Thoracic aorta (tissue), 2 donors: ENCODE results near the gene DGCR2. TPM values are rescaled to one million over a fixed set of nuclear protein-coding genes. Genes with fewer than 3 reads are reported as not detected.

Experiments used
- ATAC-seq: fragments of 150-250 bp; one replicate; pipeline ENCODE4 v1.8.0; 2017; ENCODE audit warnings: low read depth; ENCODE audit not compliant: insufficient number of reproducible peaks, low FRiP score
- DNase-seq: peaks from one replicate; pipeline ENCODE4 v3.0.0-alpha.2; 2020; ENCODE audit warnings: low spot score
- H3K27ac ChIP-seq, 2 donors: fragments of 200-600 bp; sonication (generic); 1 replicate in 1 of 2; 2 replicates in 1 of 2; pipeline ENCODE4 v1.5.1; 2016; ENCODE audit warnings: mild to moderate bottlenecking in 2 of 2, moderate library complexity in 2 of 2
- H3K27me3 ChIP-seq: fragments of 200-600 bp; sonication (generic); replicated peaks from 2 replicates; pipeline ENCODE4 v1.6.0; 2016; ENCODE audit warnings: mild to moderate bottlenecking; ENCODE audit not compliant: insufficient read depth
- H3K36me3 ChIP-seq: fragments of 200-600 bp; sonication (generic); one replicate; pipeline ENCODE4 v1.5.1; 2016
- H3K4me1 ChIP-seq, 2 donors: fragments of 200-600 bp; sonication (generic); 1 replicate in 1 of 2; 2 replicates in 1 of 2; pipeline versions ENCODE4 v1.5.1 to v1.6.0; 2016; ENCODE audit warnings: low read depth in 2 of 2, mild to moderate bottlenecking in 1 of 2; ENCODE audit not compliant: control insufficient read depth in 1 of 2
- H3K4me3 ChIP-seq: fragments of 200-600 bp; sonication (generic); 2 replicates; pipeline ENCODE4 v1.5.1; 2016; ENCODE audit warnings: mild to moderate bottlenecking
- H3K9me3 ChIP-seq: fragments of 200-600 bp; sonication (generic); 2 replicates; pipeline ENCODE4 v1.5.1; 2016
- total RNA-seq, 2 donors: library from RNA; depleted of rRNA; stranded (reverse); fragments of >200 nt; gene quantifications; one replicate each; pipeline versions ENCODE4 v1.1.0 to v1.2.3, GENCODE V29; 2016
- TF ChIP-seq, protein P1 (sequence below): fragments of 200-600 bp; sonication (generic); IDR thresholded peaks from one replicate; pipeline ENCODE4 v1.5.1; 2019; ENCODE audit warnings: antibody characterized with exemption

Gene DGCR2
- total RNA-seq, 2 donors from 2014 or later, result 42.1 to 105 TPM

DNA sequence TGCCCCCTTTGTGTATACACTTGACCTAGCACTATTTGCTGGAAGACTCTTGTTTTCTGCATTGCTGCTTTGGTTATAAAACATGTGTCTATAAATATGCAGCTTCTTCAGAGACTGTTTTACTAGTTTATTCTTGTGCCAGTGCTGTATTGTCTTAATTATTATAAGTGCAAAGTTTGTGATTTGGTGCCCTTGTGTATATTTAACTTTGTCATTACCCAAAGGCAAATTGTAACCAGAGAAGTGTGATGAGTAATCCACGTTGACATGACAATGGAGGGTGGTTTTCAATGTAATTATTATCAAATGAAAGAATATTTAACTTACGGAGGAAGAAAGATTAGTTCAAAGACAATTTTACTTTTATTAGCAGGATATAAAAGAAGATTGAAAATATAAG is 111.1 kb downstream of the DGCR2 start:
- Histone ChIP-seq H3K9me3 (no peaks in the 10 kb centered on the region), H3K27ac (no peak overlapping the region), H3K27me3 (no peaks in the 10 kb centered on the region), H3K4me3 (no peak overlapping the region), H3K36me3 (no peaks in the 10 kb centered on the region), H3K4me1 (no peaks in the 10 kb centered on the region)
- ATAC-seq (no peak), DNase-seq (no peak)
- TF ChIP-seq, protein P1, sequence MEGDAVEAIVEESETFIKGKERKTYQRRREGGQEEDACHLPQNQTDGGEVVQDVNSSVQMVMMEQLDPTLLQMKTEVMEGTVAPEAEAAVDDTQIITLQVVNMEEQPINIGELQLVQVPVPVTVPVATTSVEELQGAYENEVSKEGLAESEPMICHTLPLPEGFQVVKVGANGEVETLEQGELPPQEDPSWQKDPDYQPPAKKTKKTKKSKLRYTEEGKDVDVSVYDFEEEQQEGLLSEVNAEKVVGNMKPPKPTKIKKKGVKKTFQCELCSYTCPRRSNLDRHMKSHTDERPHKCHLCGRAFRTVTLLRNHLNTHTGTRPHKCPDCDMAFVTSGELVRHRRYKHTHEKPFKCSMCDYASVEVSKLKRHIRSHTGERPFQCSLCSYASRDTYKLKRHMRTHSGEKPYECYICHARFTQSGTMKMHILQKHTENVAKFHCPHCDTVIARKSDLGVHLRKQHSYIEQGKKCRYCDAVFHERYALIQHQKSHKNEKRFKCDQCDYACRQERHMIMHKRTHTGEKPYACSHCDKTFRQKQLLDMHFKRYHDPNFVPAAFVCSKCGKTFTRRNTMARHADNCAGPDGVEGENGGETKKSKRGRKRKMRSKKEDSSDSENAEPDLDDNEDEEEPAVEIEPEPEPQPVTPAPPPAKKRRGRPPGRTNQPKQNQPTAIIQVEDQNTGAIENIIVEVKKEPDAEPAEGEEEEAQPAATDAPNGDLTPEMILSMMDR, result no peak

DNA sequence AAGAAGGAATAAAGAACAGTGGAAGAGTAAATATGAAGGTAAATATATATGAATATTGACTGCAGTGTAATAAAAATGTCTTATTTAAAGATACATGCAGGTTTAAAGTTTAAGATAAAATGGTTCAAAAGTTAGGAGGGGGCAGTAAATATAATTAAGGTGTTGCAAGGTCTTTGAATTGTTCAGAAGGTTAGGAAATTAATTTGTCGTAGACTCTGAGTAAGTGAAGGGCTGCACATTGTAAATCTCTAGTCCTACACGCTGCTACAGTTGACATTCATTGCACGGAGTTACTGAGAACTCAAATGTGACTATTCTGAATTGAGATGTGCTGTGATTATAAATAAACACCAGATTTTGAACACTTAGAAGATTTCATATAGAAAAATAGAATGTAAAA is 116.3 kb downstream of the DGCR2 start:
- no peaks in the 10 kb centered on the region for H3K9me3 ChIP-seq
- no peaks in the 10 kb centered on the region for H3K27me3 ChIP-seq
- H3K27ac ChIP-seq, result no peak overlapping the region
- no peaks in the 10 kb centered on the region for H3K4me1 ChIP-seq
- no peak for DNase-seq
- H3K4me3 ChIP-seq, result no peak overlapping the region
- TF ChIP-seq, protein P1, result no peak
- H3K36me3 ChIP-seq, result no peaks in the 10 kb centered on the region
- no peak for ATAC-seq

DNA sequence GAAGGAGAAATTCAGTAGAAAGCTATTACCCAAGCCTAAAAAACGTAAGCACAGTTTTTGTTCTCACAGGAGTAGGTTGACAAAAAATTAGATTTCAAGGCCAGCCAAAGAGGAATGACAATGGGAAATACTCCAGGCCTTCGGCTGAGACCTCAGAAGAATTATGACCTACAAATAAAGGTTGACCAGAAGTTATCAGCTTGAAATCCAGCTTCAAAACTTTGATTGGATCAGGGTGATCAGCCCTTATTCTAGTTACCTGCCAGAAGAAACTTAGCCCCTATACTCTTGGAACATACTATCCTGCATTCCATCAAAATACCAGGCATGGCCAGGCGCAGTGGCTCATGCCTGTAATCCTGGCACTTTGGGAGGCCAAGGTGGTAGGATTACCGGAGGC is 117.7 kb downstream of the DGCR2 start:
- DNase-seq, result no peak
- Histone ChIP-seq H3K36me3 (no peaks in the 10 kb centered on the region), H3K27ac (no peak overlapping the region), H3K4me3 (no peak overlapping the region), H3K9me3 (no peaks in the 10 kb centered on the region), H3K27me3 (no peaks in the 10 kb centered on the region), H3K4me1 (no peaks in the 10 kb centered on the region)
- TF ChIP-seq, protein P1, result no peak
- no peak for ATAC-seq

DNA sequence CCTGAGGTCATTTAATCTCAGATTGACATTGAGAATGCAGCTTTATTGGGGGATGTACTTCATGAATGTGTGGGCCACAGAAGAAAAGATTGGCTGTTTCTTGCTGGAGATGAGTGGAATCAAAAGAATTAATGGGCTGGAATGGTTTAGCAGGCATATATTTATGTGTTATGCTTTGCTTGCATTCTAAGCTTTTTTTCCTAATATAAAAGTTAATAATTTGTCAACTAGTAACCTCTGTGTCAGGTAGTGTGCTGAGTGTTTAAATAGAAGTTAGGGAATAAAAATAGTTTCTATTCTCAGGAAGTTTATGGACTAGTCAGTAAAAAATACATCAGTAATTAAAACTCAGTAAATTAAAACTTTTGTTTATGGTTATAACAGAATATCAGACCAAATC is 118.7 kb downstream of the DGCR2 start:
- Histone ChIP-seq H3K27ac (no peak overlapping the region), H3K9me3 (no peaks in the 10 kb centered on the region), H3K27me3 (no peaks in the 10 kb centered on the region), H3K36me3 (no peaks in the 10 kb centered on the region), H3K4me3 (no peak overlapping the region), H3K4me1 (no peaks in the 10 kb centered on the region)
- ATAC-seq (no peak), DNase-seq (no peak)
- TF ChIP-seq, protein P1, result no peak

DNA sequence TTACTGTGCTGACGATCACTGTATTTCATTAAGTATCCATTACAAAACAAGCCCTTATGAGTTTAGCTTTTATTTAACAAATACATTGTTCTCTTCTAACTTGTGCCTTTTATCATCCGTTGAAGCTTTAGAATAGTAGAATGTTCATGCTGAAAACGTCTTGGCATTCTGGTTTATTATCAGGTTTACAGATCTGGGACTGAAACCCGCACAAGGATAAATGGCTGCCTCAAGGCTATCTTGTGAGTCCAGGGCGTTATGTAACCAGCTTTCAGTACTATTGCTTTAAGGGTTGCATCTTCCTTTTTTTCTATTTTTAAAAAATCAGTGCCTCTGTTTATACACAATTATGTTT is 119.6 kb downstream of the DGCR2 start:
- no peak overlapping the region for H3K4me3 ChIP-seq
- TF ChIP-seq, protein P1, result no peak
- H3K27me3 ChIP-seq, result no peaks in the 10 kb centered on the region
- H3K4me1 ChIP-seq, result no peaks in the 10 kb centered on the region
- no peak for DNase-seq
- H3K9me3 ChIP-seq, result no peaks in the 10 kb centered on the region
- no peak overlapping the region for H3K27ac ChIP-seq
- no peaks in the 10 kb centered on the region for H3K36me3 ChIP-seq
- ATAC-seq, result no peak
